Uterus (tissue), 2 donors: ENCODE data around the gene NFATC1.

Experiments
- CTCF ChIP-seq, 4 experiments: fragments of 200-600 bp in 2 of 4; fragments of 450-650 bp in 2 of 4; sonication (generic) in 2 of 4; IDR thresholded peaks; one replicate each; pipeline ENCODE4 v1.5.1; 2016 to 2019; ENCODE audit warnings: antibody characterized with exemption in 4 of 4, mild to moderate bottlenecking in 2 of 4, moderate library complexity in 1 of 4
- POLR2A ChIP-seq, 2 donors: fragments of 450-650 bp; IDR thresholded peaks; one replicate each; pipeline ENCODE4 v1.6.1; 2016; ENCODE audit warnings: antibody characterized with exemption in 2 of 2, mild to moderate bottlenecking in 1 of 2, moderate library complexity in 1 of 2

- TF ChIP-seq POLR2A (IDR thresholded peaks at IDR 0.05) = no peak
- TF ChIP-seq CTCF (IDR thresholded peaks at IDR 0.05) = no peak
These were observed 9.2 kb upstream of the NFATC1 start for GRCh38 chr18:79386547-79386946.
